Measurements from ENCODE around the gene PRPS1L1. TPM values are rescaled to one million over a fixed set of nuclear protein-coding genes. Genes with fewer than 3 reads are reported as not detected.

PRPS1L1 gene
- total RNA-seq, 1 donor from 2014 or later: not detected

DNA sequence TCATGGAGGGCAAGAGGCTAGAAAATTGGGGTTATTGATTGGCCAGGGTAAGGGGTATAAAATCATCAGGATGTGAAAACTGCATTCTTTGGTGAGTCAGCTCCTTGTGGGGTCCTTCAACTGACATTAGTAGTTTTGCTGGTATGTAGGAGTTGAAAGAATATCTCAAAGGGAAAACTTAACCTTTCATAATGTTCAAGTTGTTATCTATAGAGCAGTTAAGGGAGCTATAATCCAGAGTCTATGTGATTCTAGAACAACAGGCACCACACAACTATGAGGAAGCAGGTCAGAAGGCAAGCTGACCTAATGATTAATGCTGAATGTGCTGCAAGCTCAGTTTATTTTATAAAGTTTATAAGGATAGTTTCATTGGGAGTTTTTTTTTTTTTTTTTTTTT, 13.7 kb downstream of the PRPS1L1 start:
- no peak for DNase-seq

DNA sequence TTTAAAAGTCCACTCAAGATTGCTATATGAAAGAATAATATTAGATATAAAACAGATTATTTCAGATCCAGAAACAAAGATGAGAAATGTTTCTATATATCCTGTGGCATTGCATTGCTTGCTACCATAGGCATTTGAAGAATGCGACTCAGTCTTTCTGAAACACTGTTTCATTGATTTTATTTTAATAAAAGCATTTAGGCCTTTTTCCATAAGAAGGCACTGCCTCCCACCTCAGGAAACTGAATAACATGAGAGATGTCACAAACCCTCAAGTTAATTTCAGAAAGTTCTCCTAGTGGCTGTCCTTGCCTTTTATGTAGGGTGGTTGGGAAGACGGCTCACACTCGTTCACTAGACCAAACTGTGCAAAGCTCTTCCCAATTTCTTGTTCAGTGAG, 23.3 kb downstream of the PRPS1L1 start:
- DNase-seq: no peak

DNA sequence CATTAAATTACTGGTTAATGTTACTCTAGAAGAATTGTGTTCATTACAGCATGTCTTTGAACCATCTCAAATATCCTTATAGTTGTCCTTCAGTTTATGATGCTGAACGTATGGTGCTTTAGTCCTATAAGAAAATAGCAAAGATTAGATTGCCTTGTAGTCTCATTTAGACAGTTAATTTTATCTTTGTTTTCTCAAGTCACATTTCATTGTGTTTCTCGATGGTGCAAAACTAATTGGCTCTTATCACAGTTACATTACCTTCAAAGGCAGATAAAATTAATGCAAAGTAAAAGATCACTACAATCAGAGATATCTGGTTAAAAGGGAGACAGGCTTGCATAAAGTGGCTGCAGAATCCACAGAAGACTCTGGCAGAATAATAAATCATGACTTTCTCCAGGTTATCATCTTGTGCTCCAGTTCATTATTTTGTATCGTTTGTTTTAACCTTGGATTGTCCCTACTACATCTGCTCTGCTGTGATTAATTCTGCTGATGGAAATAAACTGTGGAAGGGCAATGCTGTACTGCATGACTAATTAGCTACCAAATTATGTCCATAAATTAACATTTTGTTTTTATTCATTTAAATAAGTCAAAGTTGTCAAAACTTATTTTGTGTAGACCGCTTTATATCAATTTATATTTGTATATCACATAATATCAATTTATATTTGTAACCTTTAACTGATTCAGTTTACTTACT, 24.2 kb downstream of the PRPS1L1 start:
- no peak for DNase-seq

DNA sequence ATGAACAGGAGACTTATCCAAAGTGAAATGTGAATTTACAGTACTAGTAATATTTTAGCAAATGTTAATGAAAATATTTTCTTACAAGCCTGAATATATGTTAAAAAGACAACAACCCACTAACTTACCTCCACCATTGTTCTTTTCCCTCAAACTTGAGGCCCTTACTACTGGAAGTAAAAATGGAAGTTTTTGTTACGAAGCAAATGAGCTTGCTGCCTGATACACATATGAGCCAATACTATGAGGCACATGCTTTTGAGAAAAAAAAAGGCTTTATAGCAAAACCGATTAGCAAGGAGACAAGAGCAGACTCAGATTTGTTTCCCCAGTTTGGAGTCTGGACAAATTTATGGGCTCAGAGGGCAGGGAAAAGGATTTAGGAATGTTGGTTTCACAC, 29.0 kb downstream of the PRPS1L1 start:
- DNase-seq: no peak

DNA sequence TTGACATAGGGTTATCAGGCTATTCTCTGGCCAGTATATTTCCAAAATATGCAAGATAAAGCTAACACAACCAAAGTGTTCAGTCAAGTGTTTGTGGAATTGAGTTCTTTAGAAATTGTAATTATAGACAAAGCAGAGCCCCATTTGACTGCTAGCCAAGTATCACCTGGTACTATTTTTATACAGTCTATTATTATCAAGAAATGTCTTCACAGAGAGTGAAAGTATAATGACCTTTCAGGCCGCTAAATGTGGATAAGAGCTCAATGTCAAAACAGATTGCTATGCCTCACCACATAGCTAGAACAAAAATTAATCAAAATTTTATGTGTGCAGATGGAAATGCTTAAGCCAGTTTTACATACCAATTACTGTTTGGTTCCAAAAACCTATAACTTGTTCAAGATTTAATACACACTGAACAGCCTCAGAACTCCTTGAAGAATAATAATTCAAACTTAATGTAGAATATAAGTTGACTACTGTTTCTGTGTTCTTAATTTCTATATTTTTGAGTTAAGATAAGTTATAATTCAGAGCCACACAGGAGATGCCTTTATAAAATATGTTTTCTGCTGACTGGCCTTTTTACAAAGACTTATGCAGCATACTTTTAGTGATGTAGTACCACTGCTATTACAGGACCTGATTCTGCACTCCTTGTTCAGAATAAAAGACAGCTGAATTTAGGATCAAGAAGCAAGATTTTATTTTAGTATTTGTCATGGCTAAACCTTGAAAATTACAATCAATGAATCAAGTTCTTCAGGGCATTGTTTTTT, 31.0 kb downstream of the PRPS1L1 start:
- DNase-seq: no peak

DNA sequence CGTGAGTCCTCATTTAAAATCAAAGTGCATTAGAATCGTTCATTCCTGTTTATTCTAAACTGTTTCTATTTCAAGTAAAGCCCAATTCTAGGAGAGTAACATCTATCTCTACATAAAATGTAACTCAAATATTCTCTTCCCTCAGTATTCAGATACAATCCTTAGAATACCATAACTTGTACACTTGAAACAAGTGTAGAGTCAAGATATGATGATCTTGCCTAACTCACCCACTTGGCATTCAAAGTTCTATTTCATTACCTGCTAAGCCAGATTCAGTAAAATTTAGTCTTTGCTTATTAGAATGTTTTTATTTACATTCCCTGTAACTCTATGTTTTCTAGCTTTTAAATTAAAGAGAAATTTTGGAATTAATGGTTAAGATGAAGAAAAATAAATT, 31.6 kb downstream of the PRPS1L1 start:
- DNase-seq: no peak

DNA sequence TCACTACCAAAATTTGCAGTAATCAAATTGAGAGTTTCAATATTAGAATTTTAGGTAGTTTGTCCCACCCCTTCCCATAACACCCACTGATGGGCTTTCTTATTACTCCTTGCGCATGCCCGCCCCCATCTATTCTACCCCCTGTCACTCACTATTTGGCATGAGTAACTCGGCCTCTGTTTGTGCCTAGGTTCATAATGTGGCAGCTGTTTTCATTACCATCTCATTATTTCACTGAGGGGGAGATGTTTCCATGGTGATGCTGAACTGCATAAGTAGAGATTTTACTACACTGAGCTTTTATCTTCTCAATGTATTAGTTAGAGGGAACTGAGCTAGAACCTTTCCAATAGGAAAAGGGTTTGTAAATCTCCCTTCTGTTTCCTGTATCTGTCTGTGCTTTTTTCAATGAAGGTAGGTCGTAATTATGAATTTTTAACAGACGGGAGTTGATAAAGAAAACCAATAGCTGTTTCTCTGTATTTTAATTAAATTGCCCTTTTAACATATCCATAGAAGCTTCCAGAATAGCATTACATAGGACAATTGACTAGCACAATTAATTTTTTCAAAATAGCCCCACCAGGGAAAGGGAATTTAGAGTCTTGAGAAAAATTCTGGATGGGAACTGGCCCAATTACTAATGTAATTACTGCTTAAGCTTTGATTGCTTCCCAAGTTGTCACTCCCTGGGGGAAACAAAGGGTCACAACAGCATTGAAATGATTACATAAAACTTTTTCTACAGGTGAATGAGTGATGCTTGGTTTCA, 33.4 kb downstream of the PRPS1L1 start:
- no peak for DNase-seq

DNA sequence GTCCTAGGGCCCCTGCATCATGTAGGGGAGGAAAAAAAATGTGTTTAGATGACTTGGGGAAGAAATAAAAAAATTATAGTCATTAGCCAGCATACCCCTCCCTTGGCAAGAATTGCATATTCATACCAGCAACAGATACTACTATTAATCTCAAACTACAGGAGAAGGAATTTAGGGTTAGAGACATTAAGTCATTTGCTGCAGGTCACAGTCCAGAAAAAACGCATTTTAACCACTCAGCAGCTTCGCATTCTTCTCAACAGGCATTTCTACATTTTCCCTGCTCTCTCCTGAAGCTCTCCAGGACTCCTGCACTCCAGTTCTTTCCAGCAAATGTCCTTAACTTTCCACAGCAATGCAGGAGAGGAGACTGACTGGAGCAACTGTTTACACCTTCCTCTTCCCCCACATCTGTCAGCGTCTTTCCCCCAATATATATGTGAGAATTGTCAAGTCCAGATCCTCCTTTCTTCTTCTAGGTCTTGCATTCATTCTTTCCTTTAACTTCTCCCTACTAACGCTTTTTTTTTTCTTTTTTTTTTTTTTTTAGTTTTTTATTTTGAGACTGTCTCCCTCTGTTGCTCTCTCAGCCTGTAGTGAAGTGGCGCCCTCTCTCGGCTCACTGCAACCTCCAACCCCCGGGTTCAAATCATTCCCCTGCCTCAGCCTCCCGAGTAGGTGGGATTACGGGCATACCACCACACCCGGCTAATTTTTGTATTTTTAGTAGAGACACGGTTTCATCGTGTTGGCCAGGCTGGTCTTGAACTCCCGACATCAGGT, 35.6 kb downstream of the PRPS1L1 start:
- no peak for DNase-seq

DNA sequence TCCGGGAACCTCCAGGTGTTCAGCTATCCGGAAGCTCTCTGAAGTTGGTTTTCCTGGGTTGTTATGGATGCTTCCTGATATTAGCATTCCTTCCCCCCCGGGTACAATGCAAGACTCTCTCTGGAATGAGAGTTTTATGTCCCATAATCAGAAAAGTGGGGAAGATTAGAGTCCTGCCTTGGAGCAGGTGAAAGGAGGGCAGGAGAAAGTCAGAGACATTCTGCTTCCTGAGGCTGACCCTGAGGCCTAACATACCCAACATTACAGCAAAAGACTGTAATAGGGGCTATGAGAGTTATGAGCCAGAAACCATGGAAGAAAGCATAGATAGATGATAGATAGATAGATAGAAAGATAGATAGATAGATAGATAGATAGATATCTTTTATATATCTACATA, 36.9 kb downstream of the PRPS1L1 start:
- no peak for DNase-seq

DNA sequence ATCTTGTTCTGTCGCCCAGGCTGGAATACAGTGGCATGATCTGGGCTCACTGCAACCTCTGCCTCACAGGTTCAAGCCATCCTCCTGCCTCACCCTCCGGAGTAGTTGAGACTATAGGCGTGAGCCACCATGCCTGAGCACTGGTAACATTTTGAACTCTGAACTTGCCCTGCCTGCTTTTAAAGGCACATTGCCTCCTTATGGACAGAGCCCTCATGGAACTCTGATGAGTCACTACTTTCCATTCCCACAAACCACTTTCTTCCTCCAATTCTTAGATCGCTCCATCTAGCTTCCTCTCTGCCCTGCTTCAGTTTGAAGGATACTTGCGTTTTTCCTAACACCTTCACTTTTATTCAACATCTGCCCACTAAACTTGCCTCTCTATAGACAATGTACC, 38.1 kb downstream of the PRPS1L1 start:
- DNase-seq: peak; percentile 35

DNA sequence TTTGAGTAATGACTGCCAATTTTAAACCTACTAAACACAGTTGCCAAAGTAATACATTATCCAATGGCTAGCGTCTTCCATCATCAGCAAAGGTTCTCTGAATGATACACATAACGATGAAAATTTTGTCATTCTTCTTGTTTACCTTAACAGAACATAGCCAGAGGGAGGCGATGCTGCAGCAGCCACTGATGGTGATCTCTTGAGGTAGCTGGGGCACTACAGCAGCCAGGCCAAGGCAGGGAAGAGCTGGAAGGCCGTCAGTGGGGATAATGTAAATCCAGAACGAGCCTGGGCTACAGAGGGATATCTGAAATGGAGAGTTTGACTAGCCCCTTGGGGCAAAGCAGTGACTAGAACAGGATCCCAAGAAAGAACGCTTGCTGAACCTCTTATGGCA, 38.8 kb downstream of the PRPS1L1 start:
- no peak for DNase-seq

DNA sequence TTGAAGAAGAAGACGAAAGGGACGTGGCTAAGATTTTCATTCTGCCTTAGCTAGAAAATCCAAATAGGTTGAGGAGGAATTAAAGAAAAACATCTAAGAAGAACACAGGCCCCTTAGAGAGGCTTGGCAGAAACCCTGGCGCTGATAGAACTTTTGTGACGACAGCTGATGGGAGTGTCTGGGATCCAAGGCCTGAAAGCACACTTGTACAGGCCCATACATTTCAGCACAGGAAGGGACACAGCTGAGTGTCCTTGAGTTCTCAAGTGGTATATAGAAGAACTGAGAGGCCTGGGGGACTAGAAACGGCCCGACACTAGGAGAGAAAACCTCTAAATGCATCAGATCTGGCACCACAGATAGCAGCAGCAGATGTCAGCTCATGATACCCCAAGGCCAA, 39.5 kb downstream of the PRPS1L1 start:
- DNase-seq: no peak

DNA sequence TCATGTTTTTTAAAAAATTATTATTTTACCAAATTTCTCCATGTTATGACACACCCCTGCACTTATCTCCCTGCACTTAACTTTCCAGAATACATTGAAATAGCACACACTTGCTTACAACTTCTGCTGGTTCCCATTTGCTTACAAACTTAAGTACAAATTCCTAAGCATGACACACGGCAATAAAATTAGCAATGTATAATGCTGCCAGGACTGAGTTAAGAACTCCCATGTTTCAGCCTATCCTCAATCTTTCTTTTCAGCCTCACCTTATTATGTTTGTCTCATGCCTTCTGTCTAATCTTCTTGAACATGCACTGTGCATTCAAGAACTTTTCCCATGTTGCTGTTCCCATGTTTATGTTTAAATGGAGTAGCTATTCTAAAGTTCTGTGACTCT, 40.8 kb downstream of the PRPS1L1 start:
- DNase-seq: no peak

DNA sequence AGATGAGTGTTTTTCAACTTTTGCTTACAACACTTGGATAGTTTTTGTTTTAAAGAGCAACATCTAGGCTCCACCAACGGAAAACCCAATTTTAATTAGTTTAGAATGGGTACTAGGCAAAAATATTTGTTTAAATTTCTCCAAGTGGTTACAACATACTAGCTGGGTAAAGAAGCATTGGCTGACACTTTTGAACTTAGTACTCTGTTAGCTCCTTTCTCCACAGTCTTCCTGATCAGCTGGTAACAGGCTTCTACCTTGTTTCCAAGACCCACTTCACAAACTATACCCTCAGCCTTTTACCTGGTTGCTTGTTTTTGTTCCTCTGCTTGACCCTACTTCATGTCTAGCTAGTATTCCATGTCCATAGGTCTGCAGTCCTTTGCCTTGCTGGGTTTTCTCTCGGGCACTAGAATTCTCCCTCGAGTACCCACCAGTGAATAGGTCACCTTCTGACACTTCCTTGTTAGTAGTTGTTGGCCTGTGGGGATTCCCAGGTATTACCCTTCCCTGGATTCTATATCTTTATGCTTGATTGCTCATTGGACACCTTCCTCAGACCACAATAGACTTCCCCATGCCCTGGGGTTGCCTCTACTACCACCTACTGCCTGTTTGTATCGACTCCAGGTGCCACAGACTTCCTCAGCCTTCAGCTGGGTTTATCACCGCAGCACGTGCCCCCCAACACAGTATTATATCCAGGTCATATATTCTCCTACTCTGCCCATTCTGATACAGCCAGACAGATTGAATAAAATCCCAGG, 42.0 kb downstream of the PRPS1L1 start:
- DNase-seq: no peak

DNA sequence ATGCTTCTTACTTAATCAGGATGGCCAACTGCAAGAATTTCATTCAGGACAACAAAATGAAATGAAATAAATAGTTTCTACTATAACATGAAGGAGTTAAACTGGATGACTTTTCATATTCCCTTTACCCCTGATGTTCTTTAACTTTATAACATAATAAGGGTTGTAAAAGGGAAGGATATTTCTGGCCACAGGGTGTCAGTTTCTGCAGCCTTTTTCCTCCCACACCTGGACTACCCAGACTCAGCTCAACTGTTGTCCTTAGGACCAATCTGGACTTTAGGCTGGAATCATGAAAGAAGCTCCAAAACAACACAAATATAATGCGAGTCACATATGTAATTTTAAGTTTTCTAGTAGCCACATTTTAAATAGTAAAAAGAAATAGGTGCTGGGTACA, 43.4 kb downstream of the PRPS1L1 start:
- no peak for DNase-seq

DNA sequence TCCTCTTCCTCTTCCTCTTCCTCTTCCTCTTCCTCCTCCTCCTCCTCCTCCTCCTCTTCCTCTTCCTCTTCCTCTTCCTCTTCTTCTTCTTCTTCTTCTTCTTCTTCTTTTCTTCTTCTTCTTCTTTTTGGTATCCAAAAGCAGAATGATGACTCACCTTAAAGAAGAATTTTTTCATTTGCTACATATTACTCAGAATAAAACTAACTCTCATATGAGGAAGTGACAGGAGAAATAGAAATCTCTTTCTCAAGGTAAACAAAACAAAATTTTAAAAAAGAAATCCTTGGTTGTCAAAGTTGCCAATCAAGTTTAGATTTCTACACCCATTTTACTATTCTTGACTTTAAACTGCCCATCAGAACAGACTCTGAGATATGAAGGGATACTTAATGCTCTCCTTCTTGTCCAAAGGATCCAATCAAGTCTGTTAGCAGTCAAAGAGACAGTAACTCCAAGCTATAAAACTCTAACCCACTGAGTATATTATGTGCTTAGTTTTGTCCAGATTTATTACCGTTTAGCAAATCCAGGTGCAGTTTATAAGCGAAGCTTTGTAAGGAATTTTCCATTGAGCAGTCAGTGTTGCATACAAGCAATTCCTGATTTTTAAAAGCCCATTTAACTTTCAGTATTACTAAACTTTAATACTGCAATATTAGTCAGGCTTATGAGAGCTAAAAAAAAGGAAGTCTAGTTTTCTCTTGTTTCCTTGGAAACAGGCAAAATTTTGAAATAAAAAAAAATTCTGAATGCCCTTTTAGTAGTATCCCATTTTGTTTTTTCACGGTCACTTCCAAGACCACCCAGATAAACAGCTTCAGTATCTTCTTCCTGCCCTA, 44.2 kb downstream of the PRPS1L1 start:
- DNase-seq: no peak

DNA sequence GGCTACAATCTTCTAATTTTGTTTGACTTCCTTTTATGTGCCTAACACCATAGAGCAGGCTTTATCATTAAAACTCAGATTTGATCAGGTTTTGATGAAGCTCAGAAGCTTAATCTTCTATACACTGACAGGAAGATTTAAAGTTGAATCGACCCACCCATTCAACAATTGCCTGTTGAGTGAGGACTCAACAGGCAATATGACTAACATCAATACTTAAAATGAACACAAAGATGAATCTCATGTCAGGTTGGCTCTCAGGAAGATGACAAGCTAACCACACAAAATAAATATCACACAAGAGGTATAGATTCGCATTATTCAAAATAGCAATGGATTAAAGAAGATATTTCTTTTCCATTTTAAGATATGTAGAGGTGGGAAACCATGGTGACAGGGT, 50.7 kb downstream of the PRPS1L1 start:
- DNase-seq: no peak

All from dermis blood vessel endothelial cell (primary cell).